Activated T-cell treated with anti-CD3 and anti-CD28 coated beads, Interleukin-2, amount 50 U/mL, for 4 hours (primary cell): ENCODE data around the gene SYNE1. TPM values are rescaled to one million over a fixed set of nuclear protein-coding genes. Genes with fewer than 3 reads are reported as not detected.

ENCODE experiments used
- ATAC-seq, 2 donors: fragments of 200-7000 bp; cut with Tn5 transposase; one replicate each; pipeline ENCODE4 v1.10.0; 2021
- DNase-seq: peaks from one replicate; pipeline ENCODE4 v3.0.0-alpha.2; 2020
- H3K27me3 Mint-ChIP-seq: one replicate; pipeline ENCODE4 v1.8.0; 2021; ENCODE audit warnings: low read depth, mixed read lengths
- H3K36me3 Mint-ChIP-seq: one replicate; pipeline ENCODE4 v1.8.0; 2022; ENCODE audit warnings: mixed read lengths; ENCODE audit not compliant: insufficient read depth
- H3K4me1 Mint-ChIP-seq: one replicate; pipeline ENCODE4 v1.8.0; 2021; ENCODE audit warnings: low read depth, mixed read lengths
- H3K4me3 Mint-ChIP-seq: one replicate; pipeline ENCODE4 v1.8.0; 2021; ENCODE audit warnings: mild to moderate bottlenecking, moderate library complexity, mixed read lengths
- H3K9me3 Mint-ChIP-seq: one replicate; pipeline ENCODE4 v1.8.0; 2021; ENCODE audit warnings: mixed read lengths
- total RNA-seq, 3 donors: library from RNA; stranded (reverse); gene quantifications; one replicate each; pipeline ENCODE4 v1.2.1, GENCODE V29; 2021

SYNE1 gene
- total RNA-seq, 3 donors from 2014 or later: 11.0 to 16.1 (median 11.1) TPM

- Mint-ChIP-seq H3K4me3 (no peak overlapping the region), H3K4me1 (peaks cover under 1% of the 10 kb centered on the region), H3K36me3 (no peaks in the 10 kb centered on the region), H3K9me3 (no peaks in the 10 kb centered on the region), H3K27me3 (no peaks in the 10 kb centered on the region)
- DNase-seq: no peak
- ATAC-seq: no peak
These were observed 321.1 kb downstream of the SYNE1 start for GRCh38 chr6:152316024-152316423.

DNA sequence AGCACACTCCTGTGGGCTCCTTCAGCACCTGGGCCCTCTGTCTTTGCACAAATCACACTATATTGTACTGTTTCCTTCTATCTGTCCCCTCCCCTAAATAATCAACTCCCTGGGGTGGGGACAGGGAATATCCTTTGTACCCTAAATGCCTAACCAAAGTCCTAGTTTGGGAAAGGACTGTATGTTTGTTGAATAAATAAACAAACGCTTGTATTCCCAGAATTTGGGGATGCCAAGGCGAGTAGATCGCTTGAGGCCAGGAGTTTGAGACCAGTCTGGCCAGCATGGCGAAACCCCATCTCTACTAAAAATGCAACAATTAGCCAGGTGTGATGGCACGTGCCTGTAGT is 322.7 kb downstream of the SYNE1 start:
- no peaks in the 10 kb centered on the region for H3K9me3 Mint-ChIP-seq
- DNase-seq (no peak), ATAC-seq (no peak)
- H3K4me1 Mint-ChIP-seq: peaks cover 12% of the 10 kb centered on the region
- no peaks in the 10 kb centered on the region for H3K27me3 Mint-ChIP-seq
- no peak overlapping the region for H3K4me3 Mint-ChIP-seq
- H3K36me3 Mint-ChIP-seq: no peaks in the 10 kb centered on the region

- Mint-ChIP-seq H3K27me3 (no peaks in the 10 kb centered on the region), H3K36me3 (no peaks in the 10 kb centered on the region), H3K4me1 (peaks cover 17% of the 10 kb centered on the region), H3K4me3 (no peak overlapping the region), H3K9me3 (no peaks in the 10 kb centered on the region)
- DNase-seq: no peak
- no peak for ATAC-seq
These were observed 323.4 kb downstream of the SYNE1 start for GRCh38 chr6:152313542-152314482.

DNA sequence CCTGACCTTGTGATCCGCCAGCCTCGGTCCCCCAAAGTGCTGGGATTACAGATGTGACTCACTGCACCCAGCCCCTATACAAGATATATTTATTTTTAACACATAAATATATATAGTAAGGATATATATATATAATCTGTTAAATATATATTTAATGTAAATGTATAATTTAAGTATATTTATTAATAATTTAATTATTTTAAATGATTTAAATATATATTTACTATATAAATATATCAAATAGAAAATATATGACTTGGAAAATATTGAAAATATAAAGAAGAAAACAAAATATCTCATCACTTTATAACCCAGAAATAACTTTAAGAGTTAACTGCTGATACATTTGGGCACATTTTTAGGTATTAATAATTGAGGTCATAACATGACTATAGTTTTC is 324.7 kb downstream of the SYNE1 start:
- Mint-ChIP-seq H3K9me3 (no peaks in the 10 kb centered on the region), H3K4me3 (no peak overlapping the region), H3K27me3 (no peaks in the 10 kb centered on the region), H3K4me1 (peaks cover 19% of the 10 kb centered on the region), H3K36me3 (no peaks in the 10 kb centered on the region)
- ATAC-seq: no peak
- DNase-seq: no peak

- Mint-ChIP-seq H3K4me1 (peaks cover 19% of the 10 kb centered on the region), H3K27me3 (no peaks in the 10 kb centered on the region), H3K9me3 (no peaks in the 10 kb centered on the region), H3K4me3 (no peak overlapping the region), H3K36me3 (no peaks in the 10 kb centered on the region)
- DNase-seq (no peak), ATAC-seq (no peak)
These were observed 326.7 kb downstream of the SYNE1 start for GRCh38 chr6:152310371-152310954.

DNA sequence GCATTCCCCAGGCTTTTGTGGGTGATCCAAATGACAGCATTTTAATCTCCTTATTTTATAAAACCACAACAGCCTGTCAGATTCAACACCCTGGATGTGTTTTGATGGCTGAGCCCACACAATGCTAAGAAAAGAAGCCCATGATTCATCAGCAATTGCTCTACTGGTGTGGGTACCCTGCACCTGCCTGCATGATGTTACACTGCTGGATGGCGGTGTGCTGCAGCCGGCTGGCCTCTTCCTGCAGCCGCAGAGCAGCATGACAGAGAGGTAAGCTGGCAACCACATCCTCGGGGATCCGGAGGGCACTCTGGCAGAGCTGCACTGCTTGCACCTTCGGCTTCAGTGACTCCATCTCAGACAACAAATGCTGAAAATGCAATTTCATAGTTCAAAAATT is 327.5 kb downstream of the SYNE1 start:
- peak; percentile 99 to 100 for ATAC-seq
- Mint-ChIP-seq H3K9me3 (no peaks in the 10 kb centered on the region), H3K36me3 (no peaks in the 10 kb centered on the region), H3K4me3 (no peak overlapping the region), H3K4me1 (peaks cover 19% of the 10 kb centered on the region), H3K27me3 (no peaks in the 10 kb centered on the region)
- peak; percentile 51 for DNase-seq

DNA sequence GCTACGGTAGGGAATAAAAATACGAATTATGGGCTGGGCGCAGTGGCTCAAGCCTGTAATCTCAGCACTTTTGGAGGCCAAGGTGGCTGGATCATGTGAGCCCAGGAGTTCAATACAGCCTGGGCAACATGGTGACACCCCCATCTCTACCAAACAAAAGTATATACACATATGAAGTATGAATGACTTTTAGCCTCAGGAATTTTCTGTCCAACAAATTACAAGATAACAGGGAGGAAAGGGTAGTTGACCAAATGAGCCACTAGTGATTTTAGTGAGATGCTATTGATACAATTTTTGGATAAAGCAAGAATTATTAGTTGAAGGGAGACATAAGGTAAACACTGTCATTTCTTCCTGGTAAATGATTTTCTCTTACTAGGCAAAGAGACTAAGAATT is 328.2 kb downstream of the SYNE1 start:
- no peak for DNase-seq
- Mint-ChIP-seq H3K4me1 (peaks cover 19% of the 10 kb centered on the region), H3K27me3 (no peaks in the 10 kb centered on the region), H3K36me3 (no peaks in the 10 kb centered on the region), H3K9me3 (no peaks in the 10 kb centered on the region), H3K4me3 (no peak overlapping the region)
- no peak for ATAC-seq

GRCh38 chr6:152308306-152308705 is 328.9 kb downstream of the SYNE1 start:
- ATAC-seq (no peak), DNase-seq (no peak)
- Mint-ChIP-seq H3K4me3 (no peak overlapping the region), H3K36me3 (no peaks in the 10 kb centered on the region), H3K4me1 (peaks cover 19% of the 10 kb centered on the region), H3K27me3 (no peaks in the 10 kb centered on the region), H3K9me3 (no peaks in the 10 kb centered on the region)

DNA sequence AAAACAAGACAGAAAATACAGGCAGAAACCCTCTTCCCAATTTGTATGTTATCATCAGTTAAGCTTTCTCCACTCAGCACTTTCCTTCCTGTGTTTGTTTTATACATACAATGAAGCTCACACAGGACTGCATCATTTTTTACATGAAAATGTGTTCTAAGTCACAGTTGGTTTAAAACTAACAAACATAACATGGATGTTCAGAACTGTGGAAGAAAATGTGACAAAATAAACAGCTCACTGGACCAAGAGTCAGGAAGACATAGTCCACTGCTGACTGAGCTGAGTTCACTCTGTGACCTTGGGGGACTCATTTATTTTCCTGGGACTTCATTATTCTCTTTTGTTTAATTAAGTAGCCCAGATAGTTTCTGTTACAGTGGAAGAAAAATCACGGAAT is 331.5 kb downstream of the SYNE1 start:
- H3K9me3 Mint-ChIP-seq: no peaks in the 10 kb centered on the region
- no peaks in the 10 kb centered on the region for H3K36me3 Mint-ChIP-seq
- H3K4me3 Mint-ChIP-seq: no peak overlapping the region
- no peak for DNase-seq
- H3K4me1 Mint-ChIP-seq: peaks cover 21% of the 10 kb centered on the region
- no peak for ATAC-seq
- H3K27me3 Mint-ChIP-seq: no peaks in the 10 kb centered on the region

DNA sequence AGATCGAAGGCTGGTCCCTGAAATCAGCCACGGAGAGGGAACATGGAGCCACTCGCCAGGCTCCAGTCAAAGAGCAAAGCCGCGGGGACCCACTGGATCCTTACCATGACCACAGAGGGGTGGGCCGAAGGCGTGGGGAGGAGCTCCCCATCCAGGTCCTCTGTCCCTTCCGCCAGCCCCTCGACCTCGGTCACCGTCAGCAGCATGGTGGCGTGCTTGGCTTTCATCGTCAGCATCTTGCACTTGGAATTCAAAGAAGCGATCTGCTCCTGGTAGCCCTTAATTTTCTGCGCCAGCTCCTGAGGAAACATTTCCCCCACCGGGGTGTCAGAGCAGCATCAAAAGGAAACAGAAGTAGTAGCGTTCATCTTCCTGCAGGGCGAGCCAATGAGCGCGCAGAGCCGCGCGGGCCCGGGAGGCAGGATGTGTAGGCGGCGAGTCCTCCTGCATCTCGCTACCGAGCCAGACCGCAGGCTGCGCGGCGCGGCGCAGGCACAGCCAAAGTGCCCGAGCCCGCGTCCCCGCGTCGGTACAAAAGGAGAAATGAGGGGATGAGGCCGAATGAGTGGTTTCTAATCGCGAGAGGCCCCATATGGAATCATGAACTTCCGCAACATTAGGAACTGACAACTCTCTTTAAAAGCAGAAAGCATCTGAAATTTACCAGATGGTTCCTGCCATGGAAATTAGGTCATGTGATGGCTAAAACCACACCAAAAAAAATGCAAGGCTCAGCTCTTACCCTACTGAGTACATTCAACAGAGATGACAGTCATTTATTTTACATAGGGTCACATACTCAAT is 335.2 kb downstream of the SYNE1 start:
- ATAC-seq: peak; percentile 96
- Mint-ChIP-seq H3K27me3 (no peaks in the 10 kb centered on the region), H3K4me1 (peaks cover 30% of the 10 kb centered on the region), H3K9me3 (no peaks in the 10 kb centered on the region), H3K4me3 (peak overlapping the region; percentile 100), H3K36me3 (no peaks in the 10 kb centered on the region)
- peak; percentile 84 for DNase-seq

DNA sequence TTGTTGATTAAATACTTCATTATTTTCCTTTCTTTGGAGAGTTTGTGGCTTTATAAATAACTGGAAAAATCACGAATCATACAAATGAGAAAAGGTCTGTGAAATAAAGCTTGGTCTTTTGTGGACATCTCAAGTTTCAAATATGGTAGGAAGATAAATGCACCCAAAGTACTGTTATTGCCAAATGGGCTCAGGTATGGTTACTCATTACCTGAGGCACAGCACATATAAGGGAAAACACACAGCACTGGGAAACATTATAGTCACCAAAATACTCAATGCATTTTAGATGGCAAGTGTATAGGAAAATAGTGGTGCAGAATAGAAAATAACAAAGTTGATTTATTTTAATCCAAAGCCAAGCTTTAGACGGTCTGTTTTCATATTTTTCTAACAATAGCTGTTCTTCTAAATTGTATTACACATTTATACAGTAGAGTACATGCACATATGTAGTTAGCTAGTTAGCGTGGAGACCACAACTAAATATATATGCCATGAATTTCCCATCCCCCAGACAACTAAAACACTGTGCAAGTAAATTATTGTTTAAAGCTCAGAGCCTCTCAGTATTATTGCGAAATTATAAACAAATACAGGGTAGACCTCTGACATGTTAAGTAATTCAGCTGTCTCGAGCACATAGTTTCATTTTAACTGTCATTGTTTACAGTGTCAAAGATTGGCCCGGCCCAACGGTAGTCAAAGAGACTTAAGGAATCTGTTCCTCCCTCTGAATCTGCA is 336.0 kb downstream of the SYNE1 start:
- H3K4me1 Mint-ChIP-seq: peaks cover 31% of the 10 kb centered on the region
- no peaks in the 10 kb centered on the region for H3K27me3 Mint-ChIP-seq
- peaks cover under 1% of the 10 kb centered on the region for H3K36me3 Mint-ChIP-seq
- ATAC-seq (peak; percentile 55), DNase-seq (no peak)
- H3K4me3 Mint-ChIP-seq: peak overlapping the region; percentile 100
- no peaks in the 10 kb centered on the region for H3K9me3 Mint-ChIP-seq

GRCh38 chr6:152300517-152300916 is 336.6 kb downstream of the SYNE1 start:
- no peaks in the 10 kb centered on the region for H3K27me3 Mint-ChIP-seq
- peak overlapping the region; percentile 100 for H3K4me3 Mint-ChIP-seq
- no peaks in the 10 kb centered on the region for H3K9me3 Mint-ChIP-seq
- DNase-seq (no peak), ATAC-seq (no peak)
- H3K4me1 Mint-ChIP-seq: peaks cover 36% of the 10 kb centered on the region
- H3K36me3 Mint-ChIP-seq: peaks cover 4% of the 10 kb centered on the region

DNA sequence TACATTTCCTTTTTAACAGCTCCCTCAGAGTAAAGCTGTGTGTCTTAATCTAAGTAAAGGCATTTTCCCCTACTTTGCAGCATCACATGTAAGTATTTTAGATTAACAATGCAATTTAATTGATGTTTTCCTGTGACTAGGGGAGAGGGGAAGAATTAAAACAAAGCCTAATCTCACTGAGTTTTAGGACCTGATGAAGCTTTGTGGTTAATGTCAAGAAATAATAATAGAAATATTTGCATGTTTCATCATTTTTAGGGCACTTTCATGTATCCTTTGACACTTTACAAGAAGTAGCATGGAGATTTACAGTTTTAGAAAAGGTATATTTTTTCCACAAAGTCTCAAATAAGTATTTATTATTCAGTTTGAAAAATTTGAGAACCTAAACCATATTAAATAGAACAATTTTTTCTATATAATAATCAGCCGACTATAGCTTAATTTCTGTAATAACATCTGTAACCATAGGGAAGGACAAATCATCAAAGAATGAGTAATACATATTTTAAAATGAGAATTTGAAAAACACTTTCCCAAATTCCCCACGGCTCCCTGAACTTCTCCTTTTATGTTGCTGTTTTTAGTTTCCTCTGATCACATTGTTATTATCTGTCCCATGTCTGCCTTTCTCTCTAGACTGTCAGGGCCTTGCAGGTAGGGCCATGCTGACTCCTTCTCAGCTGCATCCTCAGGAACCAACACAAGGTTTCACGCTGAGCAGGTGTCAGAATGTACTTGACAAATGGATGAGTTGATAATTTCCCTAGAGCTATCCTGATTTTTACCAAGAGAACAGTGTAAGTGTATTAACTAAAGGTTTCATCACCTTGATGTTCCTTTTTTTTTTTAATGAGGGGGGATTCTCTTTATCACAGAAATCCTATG is 338.1 kb downstream of the SYNE1 start:
- no peak for ATAC-seq
- Mint-ChIP-seq H3K4me1 (peaks cover 40% of the 10 kb centered on the region), H3K4me3 (no peak overlapping the region), H3K9me3 (no peaks in the 10 kb centered on the region), H3K36me3 (peaks cover 4% of the 10 kb centered on the region), H3K27me3 (no peaks in the 10 kb centered on the region)
- no peak for DNase-seq
